ENCODE measurements around the gene RPS29. TPM values are rescaled to one million over a fixed set of nuclear protein-coding genes. Genes with fewer than 3 reads are reported as not detected.

The RPS29 gene
- total and polyA plus RNA-seq, 10 of the 15 experiments (the other 5 are each of a cell fraction or from before 2014, with no cell fraction given), result 2,685 to 10,815 (median 4,359) TPM

DNA sequence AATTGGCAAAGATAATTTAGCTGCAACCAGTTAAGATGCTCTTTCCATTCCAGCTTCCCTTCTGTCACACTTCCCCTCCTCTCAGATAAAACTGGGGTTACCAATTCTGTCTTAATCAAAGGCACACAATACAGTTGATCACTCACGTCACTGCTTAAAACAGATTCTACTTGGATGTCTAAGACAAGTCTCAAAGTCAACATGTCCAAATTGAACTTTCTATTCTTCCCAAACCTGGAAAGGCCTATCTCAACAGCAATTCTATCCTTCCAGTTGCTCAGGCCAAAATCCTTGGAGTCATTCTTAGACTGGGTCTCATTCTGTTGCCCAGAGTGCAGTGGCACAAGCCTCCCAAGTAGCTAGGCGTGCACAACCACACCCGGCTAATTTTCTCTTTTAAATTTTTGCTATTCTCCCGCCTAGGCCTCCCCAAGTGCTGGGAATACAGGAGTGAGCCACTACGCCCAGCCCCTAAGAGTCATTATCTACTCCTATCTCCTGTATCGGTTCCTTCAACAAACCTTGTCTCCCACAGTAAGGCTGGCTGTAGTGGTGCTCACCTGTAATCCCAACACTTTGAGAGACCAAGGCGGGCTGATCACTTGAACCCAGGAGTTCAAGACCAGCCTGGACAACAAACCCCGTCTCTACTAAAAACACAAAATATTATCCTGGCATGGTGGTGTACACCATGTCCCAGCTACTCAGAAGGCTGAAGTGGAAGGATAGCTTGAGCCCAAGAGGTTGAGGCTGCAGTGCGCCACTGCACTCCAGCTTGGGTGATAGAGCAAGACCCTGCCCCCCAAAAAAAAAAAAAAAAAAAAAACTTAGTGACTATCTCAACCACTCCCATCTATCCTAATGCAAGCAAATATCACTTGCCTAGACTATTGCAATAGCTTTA is 4.7 kb downstream of the RPS29 start:
- H3K9ac ChIP-seq (ENCODE audit: control insufficient read depth, insufficient read depth, low read length), result no peak overlapping the region
- H3K4me2 ChIP-seq (ENCODE audit: control insufficient read depth, insufficient read depth), result no peak overlapping the region
- no peak overlapping the region for H3K27ac ChIP-seq (ENCODE audit: control insufficient read depth, insufficient read depth)
- 90% methylated on average over 9 of the region's 9 CpGs for WGBS (ENCODE audit: insufficient coverage, insufficient replicate concordance, low lambda C conversion rate, missing lambda C conversion rate)
- no peaks in the 10 kb centered on the region for H3K4me1 ChIP-seq (ENCODE audit: control insufficient read depth, insufficient read depth, low read length)
- peaks cover 4 to 25% of the 10 kb centered on the region in 2 experiments for H3K36me3 ChIP-seq (ENCODE audit: control insufficient read depth in 2 of 2, insufficient read depth in 2 of 2, low read length in 1 of 2)
- no peaks in the 10 kb centered on the region for H3K27me3 ChIP-seq (replicated peaks in 1 of 2; ENCODE audit: control insufficient read depth in 2 of 2, insufficient read depth in 2 of 2, low read length in 1 of 2)
- DNase-seq (ENCODE audit: low read depth, low spot score), result no peak
- FAIRE-seq, result no peak
- ChIA-PET SMC1A (ENCODE audit: uncharacterized antibody, unreplicated experiment) (no interaction called here), RAD21 (ENCODE audit: unreplicated experiment) (interaction anchor here (1.2 kb wide), 1 partner anchor 43 kb away, joined by 3 read pairs; no protein-coding TSS in a partner anchor), CTCF (interaction anchor here (0.9 to 1.7 kb wide), 3 partner anchors 83 to 120 kb away, joined by 3 to 5 read pairs (median 3); no protein-coding TSS in a partner anchor), POLR2A (interaction anchor here (0.6 to 1.3 kb wide), 4 partner anchors 15 to 44 kb away, joined by 3 to 5 read pairs (median 4); partner anchors contain the start of genes MGAT2 and RPL36AL)
- intact Hi-C loops (cut with micrococcal nuclease; ENCODE audit: unreplicated experiment) (no loop called here), in situ Hi-C loops (cut with MboI) (no loop called here)
- ATAC-seq, result no peak
- no TSS peak for BruUV-seq (replicated peaks)
- H3K9me3 ChIP-seq (replicated peaks; ENCODE audit: control insufficient read depth, insufficient read depth, low read length), result no peaks in the 10 kb centered on the region
- H3K4me3 ChIP-seq, result no peak overlapping the region
- TF ChIP-seq CREB1 (IDR thresholded peaks at IDR 0.05; ENCODE audit: low read depth) (no peak), SMAD1 (IDR thresholded peaks at IDR 0.05; ENCODE audit: low read depth, partially characterized antibody) (no peak), SREBF2 (IDR thresholded peaks at IDR 0.05; ENCODE audit: low read length) (no peak), CBFB (IDR thresholded peaks at IDR 0.05; ENCODE audit: low read depth) (0 out of 2 replicates have a peak, but pooled peaks have one; percentile 29), BCL3 (IDR thresholded peaks at IDR 0.05; ENCODE audit: borderline replicate concordance, insufficient read depth, low read depth, low read length, poor library complexity, severe bottlenecking) (no peak), MTA2 (IDR thresholded peaks at IDR 0.05; ENCODE audit: low read depth) (no peak), POLR2A (IDR thresholded peaks at IDR 0.05; ENCODE audit: low read depth, low read length) (0 out of 2 replicates have a peak, but pooled peaks have one; percentile 39), GABPA (IDR thresholded peaks at IDR 0.05; ENCODE audit: low read depth) (no peak), SMAD5 (IDR thresholded peaks at IDR 0.05; ENCODE audit: low read depth) (0 out of 2 replicates have a peak, but pooled peaks have one; percentile 9), TCF12 (IDR thresholded peaks at IDR 0.05; ENCODE audit: low read depth, low read length) (no peak), POLR2AphosphoS5 (IDR thresholded peaks at IDR 0.05; ENCODE audit: low read length) (peak; percentile 58; the same call in 1 of the 2 replicates), NFIC (IDR thresholded peaks at IDR 0.05; ENCODE audit: low read depth, low read length) (peak; percentile 26; the same call in 1 of the 2 replicates), ZBED1 (IDR thresholded peaks at IDR 0.05; ENCODE audit: borderline replicate concordance) (0 out of 2 replicates have a peak, but pooled peaks have one; percentile 46), SKIL (IDR thresholded peaks at IDR 0.05; ENCODE audit: low read depth, poor library complexity, severe bottlenecking) (no peak)
- no peak overlapping the region for H2AFZ ChIP-seq (ENCODE audit: control insufficient read depth, low read depth, low read length)
- H3K79me2 ChIP-seq (ENCODE audit: control insufficient read depth, insufficient read depth, low read length), result peaks cover 62% of the 10 kb centered on the region
- H4K20me1 ChIP-seq (ENCODE audit: control insufficient read depth, insufficient read depth), result peaks cover 4% of the 10 kb centered on the region; the same call in 1 of the 2 replicates

Data from GM12878 (cell line).